ENCODE data around the gene HOXC9.
A peak's percentile ranks its signal among the peaks of the same experiment; 100 is the strongest.

HOXC9 gene

GRCh38 chr12:54012631-54013409, 12.9 kb downstream of the HOXC9 start:
- DNase-seq (ENCODE audit: low read depth in 4 of 4, low spot score in 1 of 4), result no peak

GRCh38 chr12:54014377-54015017, 14.5 kb downstream of the HOXC9 start:
- DNase-seq (ENCODE audit: low read depth in 4 of 4, low spot score in 1 of 4), result no peak

DNA sequence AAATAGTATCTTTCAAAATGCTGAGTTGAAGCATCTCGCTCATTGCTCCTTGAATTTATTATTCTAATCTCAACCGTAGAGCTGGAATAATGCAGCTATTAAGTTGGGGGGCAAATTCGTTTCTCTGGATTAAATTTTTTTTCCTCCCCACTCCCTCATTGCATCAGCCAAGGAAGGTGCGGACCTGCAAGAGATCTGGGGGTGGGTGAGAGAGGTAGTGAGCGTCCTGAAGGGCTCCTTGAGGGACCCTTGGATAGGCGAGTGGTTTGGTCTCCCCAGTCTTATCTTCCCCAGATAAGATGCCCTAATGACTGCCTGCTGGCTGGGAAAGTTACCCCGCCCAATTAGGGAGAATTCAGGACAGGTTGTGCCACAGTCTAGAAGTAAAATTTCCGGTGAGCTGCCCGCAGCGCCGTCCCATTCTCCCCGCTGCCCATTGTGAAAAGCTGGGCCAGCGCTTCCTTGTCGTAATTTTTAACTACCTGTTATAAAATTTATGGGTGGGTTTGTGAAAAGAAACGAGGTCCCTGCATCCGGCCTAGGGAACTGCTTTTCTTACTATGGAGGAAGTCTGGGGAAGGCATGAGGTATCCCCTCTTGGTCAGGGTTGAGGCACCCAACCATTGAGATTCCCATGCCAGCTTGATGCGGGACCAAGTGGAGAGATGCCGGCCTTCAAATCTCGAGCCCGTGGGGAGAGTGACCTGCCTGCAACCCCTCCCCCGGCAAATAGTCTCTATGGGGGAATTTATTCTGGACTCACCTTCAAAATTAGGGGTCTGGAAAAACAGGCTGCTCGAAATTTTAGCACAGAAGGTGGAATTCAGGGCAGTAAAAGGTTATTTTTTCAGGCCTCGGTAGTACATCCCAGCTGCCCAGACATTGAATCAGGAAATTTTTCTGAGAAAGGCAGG, 15.3 kb downstream of the HOXC9 start:
- no peak for DNase-seq (ENCODE audit: low read depth in 4 of 4, low spot score in 1 of 4)

- DNase-seq (ENCODE audit: low read depth in 4 of 4, low spot score in 1 of 4), result no peak
These were observed 16.1 kb downstream of the HOXC9 start for GRCh38 chr12:54016051-54016450.

- DNase-seq (ENCODE audit: low read depth in 4 of 4, low spot score in 1 of 4), result no peak
These were observed 16.6 kb downstream of the HOXC9 start for GRCh38 chr12:54016478-54016964.

GRCh38 chr12:54017027-54017788, 17.2 kb downstream of the HOXC9 start:
- DNase-seq (ENCODE audit: low read depth in 4 of 4, low spot score in 1 of 4), result no peak

GRCh38 chr12:54017878-54018467, 18.0 kb downstream of the HOXC9 start:
- peak in 3 of 4 experiments; percentile 36 to 60 (median 46) for DNase-seq (ENCODE audit: low read depth in 4 of 4, low spot score in 1 of 4)

DNA sequence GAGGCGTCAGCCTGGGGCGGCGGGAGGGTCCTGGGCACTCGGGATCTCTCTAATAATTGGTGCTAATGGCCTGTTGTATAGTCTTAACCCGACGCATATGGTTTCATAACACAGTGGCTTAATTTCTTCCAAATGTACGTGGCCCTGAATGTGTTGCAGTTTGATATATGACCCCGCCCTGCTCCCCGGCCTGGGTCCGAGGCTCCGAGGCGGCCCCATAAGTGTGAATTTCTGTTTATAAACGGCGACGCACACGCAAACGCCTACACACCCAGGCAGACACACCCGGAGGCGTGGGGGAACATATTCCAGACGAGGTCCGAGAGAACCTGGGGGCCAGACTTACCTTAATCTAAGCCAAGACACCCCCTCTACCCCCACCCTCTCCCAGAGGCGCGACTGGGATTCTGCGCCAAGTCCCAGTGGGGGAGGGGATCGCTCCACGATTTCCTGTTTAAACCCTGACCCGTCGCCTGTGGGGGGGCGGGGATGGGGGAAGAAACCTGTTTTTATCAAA, 18.6 kb downstream of the HOXC9 start:
- no peak for DNase-seq (ENCODE audit: low read depth in 4 of 4, low spot score in 1 of 4)

DNA sequence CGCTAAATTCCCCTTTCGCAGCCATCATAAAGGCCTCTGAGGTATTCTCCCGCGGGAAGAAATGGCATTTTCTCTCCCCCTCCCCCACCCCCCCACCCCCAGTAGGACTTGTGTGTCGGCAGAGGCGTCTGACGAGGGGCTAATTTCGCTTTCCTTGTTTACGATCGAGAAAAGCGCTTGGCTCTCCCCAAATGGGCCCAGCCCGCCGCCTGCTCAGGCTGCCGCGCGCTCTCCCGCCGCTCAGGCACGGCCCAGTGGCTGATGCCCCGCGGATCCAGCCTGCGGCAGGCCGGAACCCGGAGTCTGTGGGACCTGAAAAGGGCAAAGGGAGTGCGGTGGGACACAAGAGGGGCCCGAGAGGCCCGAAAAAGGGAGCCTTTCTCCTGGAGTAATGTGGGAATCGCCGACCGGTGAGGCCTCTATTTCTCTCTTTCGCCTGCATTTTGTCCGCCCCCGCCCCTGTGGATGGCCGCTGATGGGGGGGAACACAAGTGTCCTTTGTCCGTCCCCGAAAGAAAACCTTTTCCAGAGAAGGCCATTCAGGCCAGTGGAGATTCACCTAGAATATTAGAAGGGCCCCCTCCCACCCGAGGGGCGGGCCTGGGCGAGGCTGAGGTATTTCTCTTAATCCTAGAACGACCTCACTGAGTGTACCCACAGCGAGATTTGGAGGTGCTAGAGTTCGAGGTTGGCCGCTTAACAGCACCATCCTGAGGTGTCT, 19.3 kb downstream of the HOXC9 start:
- DNase-seq (ENCODE audit: low read depth in 4 of 4, low spot score in 1 of 4), result no peak

GRCh38 chr12:54019924-54020590, 20.1 kb downstream of the HOXC9 start:
- no peak for DNase-seq (ENCODE audit: low read depth in 4 of 4, low spot score in 1 of 4)

- DNase-seq (ENCODE audit: low read depth in 4 of 4, low spot score in 1 of 4), result no peak
These were observed 20.8 kb downstream of the HOXC9 start for GRCh38 chr12:54020591-54021405.

DNA sequence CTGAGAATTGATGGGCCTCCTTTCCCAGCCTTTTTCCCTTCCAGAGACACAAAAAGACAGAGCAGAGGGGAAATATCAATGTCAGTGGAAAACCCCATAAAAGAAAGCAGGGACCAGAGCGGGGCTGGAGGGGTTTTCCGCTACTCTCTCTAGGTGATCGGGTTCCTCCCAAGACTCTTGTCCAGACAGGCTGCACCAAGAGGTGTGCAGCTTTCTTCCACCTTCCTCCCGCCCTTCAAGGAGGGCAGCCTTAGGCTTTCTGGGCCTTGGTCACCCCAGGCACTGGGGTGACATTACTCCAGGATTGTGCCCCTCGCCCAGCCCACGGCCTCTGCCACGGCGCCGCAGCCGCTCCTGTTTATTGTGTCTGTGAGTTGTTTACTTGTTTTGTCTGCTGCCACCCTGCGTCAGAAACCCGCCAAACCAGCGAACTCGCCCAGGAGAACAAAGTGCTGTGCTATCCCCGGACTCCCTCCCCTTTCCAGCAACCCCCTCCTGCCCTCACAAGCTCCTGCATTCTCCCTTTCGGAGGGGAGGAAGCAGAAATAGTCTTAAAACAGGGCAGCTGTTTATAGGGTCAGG, 21.6 kb downstream of the HOXC9 start:
- DNase-seq (ENCODE audit: low read depth in 4 of 4, low spot score in 1 of 4), result no peak

DNA sequence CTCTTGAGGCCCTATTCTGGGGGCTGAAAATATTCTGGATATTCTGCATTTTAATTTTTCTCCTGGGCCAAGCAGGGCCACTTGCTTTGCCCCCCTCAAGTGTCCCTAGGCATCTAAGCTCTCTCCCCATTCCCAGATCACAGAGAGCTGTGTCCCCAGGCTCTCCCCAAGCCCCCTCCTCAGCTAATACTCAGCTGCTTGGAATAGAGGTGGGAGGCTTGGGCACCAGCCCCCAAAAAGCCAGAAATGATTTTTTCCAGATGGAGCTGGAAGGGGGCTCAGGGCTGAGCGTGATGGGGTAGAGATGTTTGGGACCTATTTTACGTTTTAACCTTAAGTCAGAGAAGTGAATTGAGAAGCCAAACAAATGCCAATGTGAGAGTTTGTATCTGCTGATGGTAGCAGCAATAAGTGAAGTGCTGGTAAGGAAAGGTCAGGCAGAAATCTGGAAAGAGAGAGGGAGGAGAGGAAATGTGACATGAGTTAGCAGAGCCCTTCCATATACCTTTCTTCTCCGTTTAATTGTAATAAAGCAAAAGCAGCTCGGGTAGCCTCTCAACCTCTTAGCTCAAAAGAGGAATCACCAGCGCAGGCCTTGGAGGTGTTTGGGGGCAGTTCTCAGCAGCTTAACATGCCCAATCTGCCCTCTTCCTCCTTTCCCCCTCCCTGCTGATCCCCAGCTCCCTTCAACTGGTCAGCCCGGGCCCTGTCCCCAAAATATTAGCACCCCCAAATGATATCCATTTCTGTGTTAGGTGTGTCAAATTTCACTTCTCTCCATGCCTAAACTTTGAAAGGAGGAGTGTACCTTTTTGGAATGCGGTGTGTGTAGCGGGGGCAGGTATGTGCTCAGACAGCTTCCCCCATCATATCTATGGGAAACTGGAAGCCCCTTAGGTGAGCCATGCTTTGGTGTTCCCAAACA, 23.3 kb downstream of the HOXC9 start:
- DNase-seq (ENCODE audit: low read depth in 4 of 4, low spot score in 1 of 4), result no peak

- DNase-seq (ENCODE audit: low read depth in 4 of 4, low spot score in 1 of 4), result no peak
These were observed 24.2 kb downstream of the HOXC9 start for GRCh38 chr12:54024127-54024526.

- DNase-seq (ENCODE audit: low read depth in 4 of 4, low spot score in 1 of 4), result no peak
These were observed 24.8 kb downstream of the HOXC9 start for GRCh38 chr12:54024581-54025305.
